ENCODE results near the gene NUP205.

- TF ChIP-seq, protein P1, sequence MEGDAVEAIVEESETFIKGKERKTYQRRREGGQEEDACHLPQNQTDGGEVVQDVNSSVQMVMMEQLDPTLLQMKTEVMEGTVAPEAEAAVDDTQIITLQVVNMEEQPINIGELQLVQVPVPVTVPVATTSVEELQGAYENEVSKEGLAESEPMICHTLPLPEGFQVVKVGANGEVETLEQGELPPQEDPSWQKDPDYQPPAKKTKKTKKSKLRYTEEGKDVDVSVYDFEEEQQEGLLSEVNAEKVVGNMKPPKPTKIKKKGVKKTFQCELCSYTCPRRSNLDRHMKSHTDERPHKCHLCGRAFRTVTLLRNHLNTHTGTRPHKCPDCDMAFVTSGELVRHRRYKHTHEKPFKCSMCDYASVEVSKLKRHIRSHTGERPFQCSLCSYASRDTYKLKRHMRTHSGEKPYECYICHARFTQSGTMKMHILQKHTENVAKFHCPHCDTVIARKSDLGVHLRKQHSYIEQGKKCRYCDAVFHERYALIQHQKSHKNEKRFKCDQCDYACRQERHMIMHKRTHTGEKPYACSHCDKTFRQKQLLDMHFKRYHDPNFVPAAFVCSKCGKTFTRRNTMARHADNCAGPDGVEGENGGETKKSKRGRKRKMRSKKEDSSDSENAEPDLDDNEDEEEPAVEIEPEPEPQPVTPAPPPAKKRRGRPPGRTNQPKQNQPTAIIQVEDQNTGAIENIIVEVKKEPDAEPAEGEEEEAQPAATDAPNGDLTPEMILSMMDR (IDR thresholded peaks at IDR 0.05) = no peak
- TF ChIP-seq POLR2AphosphoS5 (IDR thresholded peaks at IDR 0.05) (no peak), POLR2A (IDR thresholded peaks at IDR 0.05) (no peak)
Observed at GRCh38 chr7:135662123-135662372, 104.3 kb downstream of the NUP205 start.

Measured in suprapubic skin (tissue), 4 donors.